ENCODE data around the gene CALHM4.

Gene CALHM4

DNA sequence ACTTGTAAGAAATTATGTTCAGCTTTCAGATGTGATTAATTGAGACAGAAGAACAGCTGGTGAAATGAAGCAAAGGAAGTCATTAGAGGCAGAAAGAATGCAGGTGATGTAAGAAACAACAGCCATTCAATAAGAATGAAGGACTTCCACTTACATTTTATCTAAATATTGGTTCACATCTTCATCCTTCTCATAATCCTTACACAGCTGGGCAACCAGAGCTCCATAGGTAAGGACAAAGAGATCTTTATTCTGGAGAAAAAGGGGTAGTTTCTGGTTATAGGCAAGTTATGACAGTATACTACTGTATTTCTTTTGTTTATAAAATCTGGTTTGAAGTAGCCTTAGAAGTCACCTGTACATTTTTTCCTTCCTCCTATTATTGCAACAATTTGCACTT is 10.4 kb upstream of the CALHM4 start:
- DNase-seq, result no peak

DNA sequence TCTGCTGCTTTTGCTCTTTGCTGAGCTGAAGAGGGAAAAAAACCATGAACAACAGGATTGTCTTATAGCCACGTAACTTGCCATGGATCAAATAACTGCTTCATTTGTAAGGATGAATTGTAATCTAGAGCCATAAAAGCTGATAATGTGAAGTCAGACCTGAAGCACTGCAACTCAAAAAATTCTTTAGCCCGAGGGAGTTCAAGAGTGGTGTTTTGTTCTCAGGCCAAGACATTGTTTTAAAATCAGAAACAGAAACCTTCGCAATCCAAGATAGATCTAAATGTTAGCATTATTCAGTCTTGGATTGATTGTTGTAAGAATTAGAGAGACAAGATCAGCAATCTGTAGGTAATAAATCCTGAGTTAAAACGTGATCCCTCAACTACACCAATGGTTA is 7.9 kb upstream of the CALHM4 start, which contains the start of gene TRAPPC3L:
TRAPPC3L (minus strand) TSS at position 34 of the 400 bp plus-strand sequence. CDS start 170 bp downstream, outside the sequence.
- no peak for DNase-seq

DNA sequence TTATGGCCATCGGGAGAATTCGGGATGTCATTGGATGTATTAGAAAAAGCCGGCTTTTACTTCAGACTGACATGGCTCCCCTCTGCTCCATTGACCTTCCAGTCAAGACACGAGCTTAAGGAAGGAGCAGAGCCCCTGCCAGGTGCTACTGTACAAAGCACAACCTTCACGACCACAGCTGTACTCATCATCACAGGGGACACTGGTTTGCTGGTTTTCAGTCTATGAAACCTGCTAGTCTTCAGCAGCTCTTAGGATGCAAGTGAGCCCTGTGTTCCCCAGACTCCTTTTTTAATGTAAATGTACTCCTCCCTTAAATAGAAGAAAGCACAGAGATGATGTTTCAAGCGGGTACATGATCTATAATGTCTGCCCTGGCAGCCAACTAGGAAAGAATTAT is 6.2 kb upstream of the CALHM4 start:
- no peak for DNase-seq

- DNase-seq, result no peak
Measured at GRCh38 chr6:116550796-116551195, 2.8 kb upstream of the CALHM4 start.

GRCh38 chr6:116556065-116556464 is 2.5 kb downstream of the CALHM4 start:
- no peak for DNase-seq

DNA sequence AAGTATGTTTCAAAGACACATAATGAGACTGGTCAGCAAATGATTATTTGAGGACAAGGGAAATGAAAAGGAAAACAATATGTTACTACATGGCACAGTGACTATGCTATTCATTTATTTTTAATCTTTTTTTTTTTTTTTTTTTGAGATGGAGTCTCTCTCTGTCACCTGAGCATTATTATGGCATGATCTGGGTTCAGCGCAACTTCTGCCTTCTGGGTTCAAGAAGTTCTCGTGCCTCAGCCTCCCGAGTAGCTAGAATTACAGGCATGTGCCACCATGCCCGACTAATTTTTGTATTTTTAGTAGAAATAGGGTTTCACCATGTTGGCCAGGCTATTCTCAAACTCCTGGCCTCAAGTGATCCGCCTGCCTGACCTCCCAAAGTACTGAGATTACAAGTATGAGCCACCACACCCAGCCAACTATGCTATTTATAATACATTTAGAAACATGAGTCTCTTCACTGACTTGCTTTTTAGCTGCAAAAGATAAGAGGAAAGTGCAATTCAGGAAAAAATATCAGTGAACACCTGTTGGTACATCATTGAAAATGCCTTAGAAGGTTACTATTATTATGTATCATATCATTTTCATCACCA is 3.4 kb downstream of the CALHM4 start:
- no peak for DNase-seq

- no peak for DNase-seq
Measured at GRCh38 chr6:116557893-116558292, 4.3 kb downstream of the CALHM4 start.

DNA sequence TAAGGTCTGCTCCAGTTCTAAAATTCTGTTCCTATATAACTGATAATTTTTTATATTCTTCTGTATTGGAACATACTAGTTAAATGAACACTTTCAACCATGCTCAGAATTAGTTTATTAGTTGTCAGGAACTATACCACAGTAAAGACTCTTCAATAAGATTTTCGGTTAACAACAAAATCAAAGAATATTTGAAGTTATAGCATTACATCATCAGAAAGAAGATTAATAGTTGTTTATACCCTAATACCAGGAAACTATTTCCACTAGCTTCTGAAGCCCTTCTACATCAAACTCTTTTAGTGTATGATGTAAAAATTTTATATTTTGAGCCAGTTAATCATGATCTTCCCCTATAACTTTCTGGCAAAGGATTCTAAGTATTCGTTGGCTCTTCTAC is 6.6 kb downstream of the CALHM4 start:
- DNase-seq, result no peak

DNA sequence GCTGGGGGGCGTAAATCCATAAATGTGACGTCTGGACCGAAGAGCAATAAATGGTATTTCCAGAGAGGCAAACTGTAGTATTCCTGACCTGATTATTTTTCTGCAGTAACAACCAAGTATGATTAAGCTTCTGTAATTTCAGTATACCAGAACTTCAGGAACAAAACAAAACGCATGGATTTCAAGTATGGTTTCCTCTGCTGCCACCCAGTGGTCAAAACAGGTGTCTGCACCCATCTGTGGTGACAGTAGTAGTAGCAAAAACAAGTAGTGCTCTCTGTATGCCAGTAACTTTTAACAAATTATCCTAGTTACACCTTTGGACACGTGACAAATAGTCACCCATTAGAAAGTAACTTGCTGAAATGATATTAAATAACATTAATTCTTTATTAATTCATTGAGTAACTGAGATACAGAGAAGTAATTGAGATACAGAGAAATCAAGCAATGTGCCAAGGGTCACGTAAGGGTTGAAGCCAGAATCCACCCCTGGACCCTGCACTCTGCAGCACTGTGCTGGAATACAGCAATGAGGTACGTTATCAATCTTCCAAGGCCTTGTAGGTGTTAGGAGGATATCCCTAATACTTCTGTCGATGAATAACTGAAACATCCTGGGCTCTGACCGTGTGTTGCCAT is 7.9 kb downstream of the CALHM4 start:
- peak; percentile 87 for DNase-seq

GRCh38 chr6:116562019-116562403 is 8.5 kb downstream of the CALHM4 start:
- no peak for DNase-seq

GRCh38 chr6:116562614-116563013 is 9.1 kb downstream of the CALHM4 start:
- DNase-seq, result no peak

DNA sequence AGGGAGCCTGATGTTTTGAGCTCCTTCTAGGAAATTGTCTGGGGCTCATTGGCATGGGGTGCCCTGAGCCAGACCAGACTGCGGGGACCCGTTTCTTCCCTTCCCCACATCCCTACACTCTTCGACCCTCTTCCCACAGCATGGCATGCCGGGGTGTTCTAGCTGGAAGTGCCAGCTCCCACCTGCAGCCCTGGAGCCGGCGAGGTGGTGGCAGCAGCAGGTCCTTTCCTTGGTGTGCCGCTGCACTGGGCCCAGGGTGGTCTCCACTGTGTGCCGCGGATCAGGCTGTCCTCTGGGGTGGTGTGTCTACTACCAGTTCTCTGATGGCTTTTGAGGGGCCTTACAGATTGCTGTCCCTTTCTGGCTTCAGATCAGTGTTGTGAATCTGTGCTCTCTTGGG is 10.3 kb downstream of the CALHM4 start:
- DNase-seq, result no peak

DNA sequence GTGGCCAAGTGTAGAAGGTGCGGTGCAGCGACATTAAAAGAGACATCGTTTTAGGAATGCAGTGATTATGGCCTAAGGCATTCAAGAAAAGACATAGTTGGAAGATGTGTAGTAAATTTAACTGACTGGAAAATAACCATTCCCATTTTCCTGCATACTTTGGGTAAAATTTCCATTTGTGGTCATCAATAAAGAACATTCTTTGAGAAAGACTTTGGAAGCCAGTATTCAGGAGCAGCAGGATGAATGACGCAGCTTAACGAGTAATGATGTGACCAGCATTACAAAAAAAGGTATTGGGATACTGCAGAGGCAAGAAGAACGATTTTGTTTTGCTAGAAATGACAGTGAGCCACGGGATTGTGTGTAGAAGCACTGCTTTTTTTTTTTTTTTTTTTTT is 10.8 kb downstream of the CALHM4 start:
- DNase-seq, result no peak

DNA sequence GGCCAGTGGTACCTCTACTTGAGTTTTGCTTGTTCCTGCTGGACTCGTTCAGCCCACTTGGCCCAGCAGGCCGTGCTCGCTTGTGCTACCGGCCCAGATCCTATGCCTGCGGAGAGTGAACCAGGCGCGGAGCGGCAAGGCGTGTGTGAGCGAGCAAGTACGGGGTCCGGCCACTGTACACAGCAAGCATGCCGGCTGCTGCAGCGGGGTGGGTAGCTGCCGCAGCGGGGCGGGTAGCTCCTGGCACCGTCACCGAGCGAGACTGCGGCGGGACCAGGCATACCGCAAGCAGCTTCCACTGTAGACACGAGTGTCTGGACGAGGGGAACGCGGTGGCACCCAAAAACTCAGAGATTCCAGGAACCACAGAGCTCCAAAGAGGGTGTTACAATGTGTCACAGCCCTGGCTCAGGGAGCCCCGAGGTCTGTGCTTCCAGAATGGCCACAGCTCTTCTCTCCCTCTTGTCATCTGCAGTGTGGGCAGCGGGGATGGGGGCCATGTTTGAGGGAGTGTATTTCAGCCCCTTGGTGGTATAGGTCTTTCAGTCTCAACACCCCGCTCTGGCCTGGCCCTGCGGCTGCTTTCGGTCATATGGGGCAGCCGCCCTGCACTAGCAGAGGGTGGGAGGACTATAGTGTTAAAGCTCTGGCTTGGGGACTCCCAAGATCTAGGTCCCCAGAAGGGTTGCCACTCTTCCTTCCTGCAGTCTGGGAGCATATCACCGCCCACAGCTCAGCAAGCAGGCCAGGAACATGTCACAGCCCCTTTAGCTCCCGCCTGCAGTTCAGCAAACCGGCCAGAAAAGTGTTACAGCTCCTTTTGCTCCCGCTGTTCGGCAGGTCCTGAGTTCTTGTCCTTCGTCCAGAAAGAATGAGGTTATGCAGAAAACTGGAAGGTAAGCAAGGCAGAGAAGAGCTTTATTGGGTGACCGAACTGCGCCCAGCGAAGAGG is 11.6 kb downstream of the CALHM4 start:
- DNase-seq, result no peak

DNA sequence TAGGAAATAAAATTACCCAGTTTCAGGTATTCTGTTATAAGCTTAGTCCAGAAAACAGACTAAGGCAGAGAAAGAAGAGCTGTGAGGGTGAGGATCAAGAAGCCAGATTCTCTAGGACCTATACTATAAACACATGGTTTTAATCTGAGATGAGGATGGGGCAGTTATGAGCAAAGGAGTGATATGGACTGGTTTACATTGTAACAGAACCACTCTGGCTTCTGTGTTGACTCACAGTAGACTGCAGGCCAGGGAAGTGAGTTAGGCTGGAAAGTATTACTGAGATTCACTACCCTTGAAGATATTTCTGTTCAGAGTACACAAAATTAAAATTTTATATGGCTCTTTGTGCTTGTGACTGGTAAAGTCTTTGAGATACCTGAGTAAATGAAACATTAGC is 14.6 kb downstream of the CALHM4 start:
- DNase-seq, result no peak

DNA sequence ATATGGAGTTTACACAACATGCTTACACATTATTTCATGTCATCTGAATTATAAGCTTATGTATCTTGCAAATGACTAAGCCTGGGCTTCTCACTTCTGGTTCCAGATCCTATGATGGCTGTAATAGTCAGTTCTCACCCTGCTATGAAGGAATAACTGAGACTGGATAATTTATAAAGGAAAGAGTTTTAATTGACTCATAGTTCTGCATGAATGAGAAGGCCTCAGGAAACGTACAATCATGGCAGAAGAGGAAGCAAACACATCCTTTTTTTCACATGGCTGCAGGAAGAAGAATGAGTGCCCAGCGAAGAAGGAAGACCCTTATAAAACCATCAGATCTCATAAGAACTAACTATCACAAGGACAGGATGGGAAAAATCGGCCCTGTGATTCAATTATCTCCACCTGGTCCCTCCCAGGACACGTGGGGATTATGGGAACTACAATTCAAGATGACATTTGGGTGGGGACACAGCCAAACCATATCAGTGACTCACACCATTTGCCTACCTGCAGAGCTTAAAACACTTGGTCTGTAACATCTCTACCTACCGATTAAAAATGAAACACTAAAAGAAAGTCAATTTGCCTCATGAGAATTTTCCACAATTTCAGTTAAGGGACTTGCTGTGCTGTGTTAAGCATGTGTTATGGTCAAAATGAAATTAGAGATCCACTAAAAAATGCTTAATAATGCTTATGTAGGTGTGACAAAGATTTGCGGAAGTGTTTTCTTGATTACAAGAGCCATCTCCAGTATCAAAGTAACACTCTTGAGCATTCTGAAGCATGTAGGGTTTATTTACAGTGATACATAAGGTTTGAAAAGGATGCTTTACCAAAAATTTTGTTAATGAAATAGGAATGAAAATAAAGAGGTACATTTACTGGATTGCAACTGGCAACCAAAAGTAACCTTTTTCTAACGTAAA is 15.5 kb downstream of the CALHM4 start:
- no peak for DNase-seq

DNA sequence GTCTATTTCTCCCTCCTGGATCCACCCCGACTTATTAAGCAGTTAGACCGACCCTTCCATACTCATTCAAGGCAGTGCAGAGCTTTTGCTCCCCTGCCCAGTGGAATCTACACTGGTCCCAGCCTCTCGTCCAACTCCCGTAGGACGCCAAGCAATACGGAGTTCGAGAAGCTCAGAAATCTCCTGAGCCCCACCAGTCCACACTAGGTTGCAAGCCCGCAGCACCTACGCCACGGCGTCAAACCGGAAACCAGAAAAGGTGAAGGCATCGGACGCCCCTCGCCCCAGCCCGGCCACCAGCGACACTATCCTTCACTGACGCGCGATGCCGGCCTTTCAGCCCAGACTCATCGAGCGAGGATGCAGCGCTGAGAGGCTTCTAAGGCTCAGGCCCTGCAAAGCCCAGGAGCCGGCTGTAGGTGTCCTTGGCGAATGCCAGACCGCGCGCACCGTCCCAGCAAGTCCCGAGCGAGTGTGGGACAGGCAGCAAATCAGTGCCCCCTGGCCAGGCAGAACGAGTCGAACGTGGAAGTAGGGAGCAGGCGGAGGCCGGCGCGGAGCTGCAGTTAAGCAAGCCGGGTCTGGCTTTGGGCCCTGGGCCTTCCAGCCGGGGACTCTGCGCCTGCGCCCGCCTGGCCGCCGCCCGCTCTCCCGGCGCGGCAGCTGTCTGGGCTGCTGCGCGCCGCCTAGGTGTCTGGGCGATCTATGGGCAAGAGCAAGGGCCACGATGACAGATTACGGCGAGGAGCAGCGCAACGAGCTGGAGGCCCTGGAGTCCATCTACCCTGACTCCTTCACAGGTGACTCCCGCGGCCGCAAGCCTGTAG is 17.5 kb downstream of the CALHM4 start, which contains the start of gene RWDD1:
RWDD1 (plus strand) TSS at position 649 of the 827 bp plus-strand sequence; CDS start at position 728, 79 bp downstream.
- DNase-seq, result peak; percentile 100

- no peak for DNase-seq
Measured at GRCh38 chr6:116571683-116572000, 18.1 kb downstream of the CALHM4 start.

GRCh38 chr6:116572162-116572561 is 18.6 kb downstream of the CALHM4 start:
- DNase-seq, result no peak

DNA sequence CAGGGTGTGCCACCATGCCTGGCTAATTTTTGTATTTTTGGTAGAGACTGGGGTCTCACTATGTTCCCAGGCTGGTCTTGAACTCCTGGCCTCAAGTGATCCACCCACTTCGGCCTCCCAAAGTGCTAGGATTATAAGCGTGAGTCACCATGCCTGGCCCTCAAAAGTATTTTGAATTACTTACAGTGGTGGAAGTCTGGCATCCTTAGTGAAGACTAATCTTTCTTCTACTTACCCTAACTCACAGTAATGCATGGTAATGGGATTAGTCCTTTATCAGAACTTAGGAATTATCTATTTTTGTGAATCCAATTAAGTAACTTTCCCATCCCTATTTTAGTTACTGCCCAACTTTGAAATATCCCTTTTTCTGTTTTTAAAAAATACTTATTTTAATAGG is 21.7 kb downstream of the CALHM4 start:
- no peak for DNase-seq

- no peak for DNase-seq
Measured at GRCh38 chr6:116577486-116577885, 23.9 kb downstream of the CALHM4 start.

- no peak for DNase-seq
Measured at GRCh38 chr6:116578335-116578734, 24.8 kb downstream of the CALHM4 start.

Data from activated effector memory CD4-positive, alpha-beta T cell treated with anti-CD3 and anti-CD28 coated beads, Interleukin-2, amount 50 U/mL, for 16 hours (primary cell).